ENCODE results near the gene LIMK1.

- peak; percentile 71 for TF ChIP-seq POLR2AphosphoS5 (IDR thresholded peaks at IDR 0.05; ENCODE audit: low read depth, low read length)
- TF ChIP-seq POLR2A (IDR thresholded peaks at IDR 0.05; ENCODE audit: low read depth, low read length) = peak; percentile 55; the same call in 1 of the 2 replicates
Observed at GRCh38 chr7:74094224-74095101, 10.9 kb downstream of the LIMK1 start.
